ENCODE data around the gene ARL4D.

DNA sequence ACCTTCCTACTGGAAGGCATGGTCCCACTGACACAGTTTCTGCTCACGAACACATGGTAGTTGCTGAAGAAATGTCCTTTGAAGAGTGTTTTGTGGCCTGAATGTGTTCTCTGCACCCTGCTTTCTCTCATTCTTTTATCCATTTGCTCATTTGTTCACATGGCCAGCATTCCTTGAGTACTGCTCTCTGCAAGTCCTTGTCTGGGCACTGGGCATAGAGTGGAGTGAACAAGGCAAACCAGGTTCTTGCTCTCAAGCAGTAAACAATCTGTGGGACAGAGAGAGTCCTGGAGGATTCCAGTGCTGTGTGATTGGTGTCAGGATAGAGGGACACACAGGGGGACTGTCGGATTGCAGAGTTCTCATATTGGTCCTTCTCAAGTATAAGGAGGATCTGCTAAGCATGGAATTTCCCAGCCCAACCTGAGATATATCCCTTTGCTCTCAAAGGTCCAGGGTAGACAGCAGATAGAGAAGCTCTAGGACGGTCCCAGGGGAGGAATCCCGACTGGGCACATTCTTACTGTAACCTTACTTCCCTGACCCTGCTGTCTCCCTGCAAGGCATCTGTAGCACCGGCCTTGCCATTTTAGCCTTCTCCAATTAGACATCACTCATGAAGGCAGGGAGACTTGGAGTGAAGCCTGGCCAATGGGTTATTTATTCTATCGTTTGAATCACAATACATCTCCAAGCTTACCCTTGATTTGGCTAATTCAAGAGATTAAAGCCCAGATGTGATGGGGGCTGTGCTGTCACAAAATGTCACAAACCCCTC lies 32.3 kb downstream of the ARL4D start:
- TF ChIP-seq POLR2AphosphoS5 (IDR thresholded peaks at IDR 0.05) (no peak), EP300 (conservative IDR thresholded peaks at IDR 0.05; ENCODE audit: poor library complexity, severe bottlenecking) (no peak), EZH2 (IDR thresholded peaks at IDR 0.05; ENCODE audit: borderline replicate concordance, insufficient read depth, low read length, poor library complexity, severe bottlenecking) (no peak), MXI1 (conservative IDR thresholded peaks at IDR 0.05; ENCODE audit: poor library complexity, severe bottlenecking) (no peak), SMC3 (conservative IDR thresholded peaks at IDR 0.05; ENCODE audit: poor library complexity) (no peak)
- TF ChIP-seq, protein P1, sequence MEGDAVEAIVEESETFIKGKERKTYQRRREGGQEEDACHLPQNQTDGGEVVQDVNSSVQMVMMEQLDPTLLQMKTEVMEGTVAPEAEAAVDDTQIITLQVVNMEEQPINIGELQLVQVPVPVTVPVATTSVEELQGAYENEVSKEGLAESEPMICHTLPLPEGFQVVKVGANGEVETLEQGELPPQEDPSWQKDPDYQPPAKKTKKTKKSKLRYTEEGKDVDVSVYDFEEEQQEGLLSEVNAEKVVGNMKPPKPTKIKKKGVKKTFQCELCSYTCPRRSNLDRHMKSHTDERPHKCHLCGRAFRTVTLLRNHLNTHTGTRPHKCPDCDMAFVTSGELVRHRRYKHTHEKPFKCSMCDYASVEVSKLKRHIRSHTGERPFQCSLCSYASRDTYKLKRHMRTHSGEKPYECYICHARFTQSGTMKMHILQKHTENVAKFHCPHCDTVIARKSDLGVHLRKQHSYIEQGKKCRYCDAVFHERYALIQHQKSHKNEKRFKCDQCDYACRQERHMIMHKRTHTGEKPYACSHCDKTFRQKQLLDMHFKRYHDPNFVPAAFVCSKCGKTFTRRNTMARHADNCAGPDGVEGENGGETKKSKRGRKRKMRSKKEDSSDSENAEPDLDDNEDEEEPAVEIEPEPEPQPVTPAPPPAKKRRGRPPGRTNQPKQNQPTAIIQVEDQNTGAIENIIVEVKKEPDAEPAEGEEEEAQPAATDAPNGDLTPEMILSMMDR (IDR thresholded peaks at IDR 0.05; ENCODE audit: poor library complexity, severe bottlenecking), result no peak
- TF ChIP-seq, protein P2, sequence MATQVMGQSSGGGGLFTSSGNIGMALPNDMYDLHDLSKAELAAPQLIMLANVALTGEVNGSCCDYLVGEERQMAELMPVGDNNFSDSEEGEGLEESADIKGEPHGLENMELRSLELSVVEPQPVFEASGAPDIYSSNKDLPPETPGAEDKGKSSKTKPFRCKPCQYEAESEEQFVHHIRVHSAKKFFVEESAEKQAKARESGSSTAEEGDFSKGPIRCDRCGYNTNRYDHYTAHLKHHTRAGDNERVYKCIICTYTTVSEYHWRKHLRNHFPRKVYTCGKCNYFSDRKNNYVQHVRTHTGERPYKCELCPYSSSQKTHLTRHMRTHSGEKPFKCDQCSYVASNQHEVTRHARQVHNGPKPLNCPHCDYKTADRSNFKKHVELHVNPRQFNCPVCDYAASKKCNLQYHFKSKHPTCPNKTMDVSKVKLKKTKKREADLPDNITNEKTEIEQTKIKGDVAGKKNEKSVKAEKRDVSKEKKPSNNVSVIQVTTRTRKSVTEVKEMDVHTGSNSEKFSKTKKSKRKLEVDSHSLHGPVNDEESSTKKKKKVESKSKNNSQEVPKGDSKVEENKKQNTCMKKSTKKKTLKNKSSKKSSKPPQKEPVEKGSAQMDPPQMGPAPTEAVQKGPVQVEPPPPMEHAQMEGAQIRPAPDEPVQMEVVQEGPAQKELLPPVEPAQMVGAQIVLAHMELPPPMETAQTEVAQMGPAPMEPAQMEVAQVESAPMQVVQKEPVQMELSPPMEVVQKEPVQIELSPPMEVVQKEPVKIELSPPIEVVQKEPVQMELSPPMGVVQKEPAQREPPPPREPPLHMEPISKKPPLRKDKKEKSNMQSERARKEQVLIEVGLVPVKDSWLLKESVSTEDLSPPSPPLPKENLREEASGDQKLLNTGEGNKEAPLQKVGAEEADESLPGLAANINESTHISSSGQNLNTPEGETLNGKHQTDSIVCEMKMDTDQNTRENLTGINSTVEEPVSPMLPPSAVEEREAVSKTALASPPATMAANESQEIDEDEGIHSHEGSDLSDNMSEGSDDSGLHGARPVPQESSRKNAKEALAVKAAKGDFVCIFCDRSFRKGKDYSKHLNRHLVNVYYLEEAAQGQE (IDR thresholded peaks at IDR 0.05; ENCODE audit: borderline replicate concordance), result no peak
